Ishikawa (cell line): ENCODE measurements around the gene HS3ST6.

ENCODE experiments used
- CEBPB ChIP-seq: IDR thresholded peaks from 2 replicates; pipeline ENCODE4 v1.6.1; 2012
- CREB1 ChIP-seq: IDR thresholded peaks from 2 replicates; pipeline ENCODE4 v1.6.1; 2012; ENCODE audit warnings: low read depth
- EGR1 ChIP-seq: IDR thresholded peaks from 2 replicates; pipeline ENCODE4 v1.6.1; 2012
- EP300 ChIP-seq: IDR thresholded peaks from 2 replicates; pipeline ENCODE4 v1.6.1; 2012; ENCODE audit warnings: borderline replicate concordance
- FOXM1 ChIP-seq: IDR thresholded peaks from 2 replicates; pipeline ENCODE4 v1.6.1; 2012; ENCODE audit warnings: low read depth, borderline replicate concordance
- NFIC ChIP-seq: IDR thresholded peaks from 2 replicates; pipeline ENCODE4 v1.6.1; 2012
- RAD21 ChIP-seq: IDR thresholded peaks from 2 replicates; pipeline ENCODE4 v1.6.1; 2012; ENCODE audit warnings: low read depth
- TAF1 ChIP-seq: IDR thresholded peaks from 2 replicates; pipeline ENCODE4 v1.6.1; 2012; ENCODE audit warnings: low read depth, mild to moderate bottlenecking
- TCF12 ChIP-seq: IDR thresholded peaks from 2 replicates; pipeline ENCODE4 v1.6.1; 2012; ENCODE audit warnings: low read depth
- TEAD4 ChIP-seq: IDR thresholded peaks from 2 replicates; pipeline ENCODE4 v1.6.1; 2012
- YY1 ChIP-seq: IDR thresholded peaks from 2 replicates; pipeline ENCODE4 v1.6.1; 2012; ENCODE audit warnings: low read depth
- ZBTB7A ChIP-seq: IDR thresholded peaks from 2 replicates; pipeline ENCODE4 v1.6.1; 2012; ENCODE audit warnings: low read depth
- TF ChIP-seq, protein P1 (sequence below): IDR thresholded peaks from 2 replicates; pipeline ENCODE4 v1.6.1; 2012
- TF ChIP-seq, protein P2 (sequence below): IDR thresholded peaks from 2 replicates; pipeline ENCODE4 v1.6.1; 2012
- TF ChIP-seq, protein P3 (sequence below): IDR thresholded peaks from 2 replicates; pipeline ENCODE4 v1.6.1; 2012; ENCODE audit warnings: low read depth, mild to moderate bottlenecking

The HS3ST6 gene

DNA sequence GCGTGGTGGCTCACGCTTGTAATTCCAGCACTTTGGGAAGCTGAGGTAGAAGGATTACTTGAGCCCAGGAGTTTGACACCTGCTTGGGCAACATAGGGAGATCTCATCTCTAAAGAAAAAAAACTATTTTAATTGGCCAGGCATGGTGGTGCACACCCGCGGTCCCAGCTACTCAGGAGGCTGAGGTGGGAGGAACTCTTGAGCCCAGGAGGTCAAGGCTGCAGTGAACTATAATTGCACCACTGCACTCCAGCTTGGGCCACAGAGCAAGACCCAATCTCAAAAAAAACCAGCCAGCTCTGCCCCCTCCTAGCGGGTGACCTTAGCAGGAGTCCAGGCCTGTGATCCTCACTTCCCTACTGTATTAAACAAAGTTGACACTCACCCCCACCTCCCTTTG, 5.9 kb upstream of the HS3ST6 start:
- TF ChIP-seq EP300 (no peak), CEBPB (no peak), CREB1 (no peak), YY1 (no peak), TEAD4 (no peak), FOXM1 (no peak), ZBTB7A (no peak)
- TF ChIP-seq, protein P1, sequence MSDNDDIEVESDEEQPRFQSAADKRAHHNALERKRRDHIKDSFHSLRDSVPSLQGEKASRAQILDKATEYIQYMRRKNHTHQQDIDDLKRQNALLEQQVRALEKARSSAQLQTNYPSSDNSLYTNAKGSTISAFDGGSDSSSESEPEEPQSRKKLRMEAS = no peak

DNA sequence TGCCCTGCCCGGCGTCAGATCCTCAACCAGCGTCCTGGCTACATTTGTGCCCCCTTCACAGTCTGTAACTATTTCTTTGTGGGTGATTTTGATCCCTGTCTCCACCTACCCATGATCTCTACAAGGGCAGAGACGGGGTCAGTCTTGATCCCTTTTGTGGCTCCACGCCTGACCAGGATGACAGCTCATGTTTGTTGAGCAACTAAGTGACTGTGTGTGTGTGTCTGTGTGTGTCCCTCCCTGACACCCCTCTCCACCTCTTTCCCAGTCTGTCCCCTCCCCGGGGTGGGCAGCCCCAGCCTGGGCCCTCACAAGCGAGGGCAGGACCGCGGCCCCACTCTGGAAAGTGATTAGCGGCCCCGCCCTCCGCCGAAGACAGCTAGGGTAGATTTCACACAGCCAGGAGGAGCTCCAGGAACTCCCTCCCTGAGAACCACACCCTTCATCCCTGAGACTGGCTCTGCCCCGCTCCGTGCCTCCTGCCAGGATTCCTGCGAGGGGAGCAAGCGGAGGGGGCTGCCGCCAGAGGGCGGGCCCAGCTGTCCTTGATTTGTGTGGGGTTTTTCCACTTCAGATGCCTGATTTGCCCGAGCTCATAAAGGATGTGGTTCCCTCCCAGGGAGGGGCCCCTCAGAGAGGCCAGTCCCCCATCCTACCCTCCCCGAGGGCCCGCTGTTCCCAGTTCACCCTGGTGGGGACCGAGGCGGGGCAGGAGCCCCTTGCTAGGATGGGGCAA, 5.3 kb upstream of the HS3ST6 start:
- TF ChIP-seq CREB1 = no peak
- no peak for TF ChIP-seq TEAD4
- no peak for TF ChIP-seq TAF1
- TF ChIP-seq, protein P2, sequence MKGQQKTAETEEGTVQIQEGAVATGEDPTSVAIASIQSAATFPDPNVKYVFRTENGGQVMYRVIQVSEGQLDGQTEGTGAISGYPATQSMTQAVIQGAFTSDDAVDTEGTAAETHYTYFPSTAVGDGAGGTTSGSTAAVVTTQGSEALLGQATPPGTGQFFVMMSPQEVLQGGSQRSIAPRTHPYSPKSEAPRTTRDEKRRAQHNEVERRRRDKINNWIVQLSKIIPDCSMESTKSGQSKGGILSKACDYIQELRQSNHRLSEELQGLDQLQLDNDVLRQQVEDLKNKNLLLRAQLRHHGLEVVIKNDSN = no peak

DNA sequence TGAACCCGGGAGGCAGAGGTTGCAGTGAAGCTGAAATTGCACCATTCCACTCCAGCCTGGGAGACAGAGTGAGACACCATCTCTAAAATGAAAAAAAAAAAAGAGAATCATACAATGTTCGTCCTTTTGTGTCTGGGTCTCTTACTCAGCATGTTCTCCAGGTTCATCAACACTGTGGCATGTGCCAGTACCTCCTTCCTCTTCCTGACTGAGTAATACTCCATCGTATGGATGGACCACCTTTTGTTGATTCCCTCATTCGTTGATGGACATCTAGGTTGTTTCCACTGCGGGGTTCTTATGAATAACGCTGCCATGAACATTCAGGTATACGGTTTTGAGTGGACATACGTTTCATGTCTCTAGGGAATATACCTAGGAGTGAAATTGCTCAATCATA, 4.1 kb upstream of the HS3ST6 start:
- TF ChIP-seq YY1 (no peak), EGR1 (no peak), TCF12 (no peak), EP300 (no peak), NFIC (no peak), ZBTB7A (no peak), TEAD4 (no peak)
- TF ChIP-seq, protein P3, sequence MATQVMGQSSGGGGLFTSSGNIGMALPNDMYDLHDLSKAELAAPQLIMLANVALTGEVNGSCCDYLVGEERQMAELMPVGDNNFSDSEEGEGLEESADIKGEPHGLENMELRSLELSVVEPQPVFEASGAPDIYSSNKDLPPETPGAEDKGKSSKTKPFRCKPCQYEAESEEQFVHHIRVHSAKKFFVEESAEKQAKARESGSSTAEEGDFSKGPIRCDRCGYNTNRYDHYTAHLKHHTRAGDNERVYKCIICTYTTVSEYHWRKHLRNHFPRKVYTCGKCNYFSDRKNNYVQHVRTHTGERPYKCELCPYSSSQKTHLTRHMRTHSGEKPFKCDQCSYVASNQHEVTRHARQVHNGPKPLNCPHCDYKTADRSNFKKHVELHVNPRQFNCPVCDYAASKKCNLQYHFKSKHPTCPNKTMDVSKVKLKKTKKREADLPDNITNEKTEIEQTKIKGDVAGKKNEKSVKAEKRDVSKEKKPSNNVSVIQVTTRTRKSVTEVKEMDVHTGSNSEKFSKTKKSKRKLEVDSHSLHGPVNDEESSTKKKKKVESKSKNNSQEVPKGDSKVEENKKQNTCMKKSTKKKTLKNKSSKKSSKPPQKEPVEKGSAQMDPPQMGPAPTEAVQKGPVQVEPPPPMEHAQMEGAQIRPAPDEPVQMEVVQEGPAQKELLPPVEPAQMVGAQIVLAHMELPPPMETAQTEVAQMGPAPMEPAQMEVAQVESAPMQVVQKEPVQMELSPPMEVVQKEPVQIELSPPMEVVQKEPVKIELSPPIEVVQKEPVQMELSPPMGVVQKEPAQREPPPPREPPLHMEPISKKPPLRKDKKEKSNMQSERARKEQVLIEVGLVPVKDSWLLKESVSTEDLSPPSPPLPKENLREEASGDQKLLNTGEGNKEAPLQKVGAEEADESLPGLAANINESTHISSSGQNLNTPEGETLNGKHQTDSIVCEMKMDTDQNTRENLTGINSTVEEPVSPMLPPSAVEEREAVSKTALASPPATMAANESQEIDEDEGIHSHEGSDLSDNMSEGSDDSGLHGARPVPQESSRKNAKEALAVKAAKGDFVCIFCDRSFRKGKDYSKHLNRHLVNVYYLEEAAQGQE = no peak

DNA sequence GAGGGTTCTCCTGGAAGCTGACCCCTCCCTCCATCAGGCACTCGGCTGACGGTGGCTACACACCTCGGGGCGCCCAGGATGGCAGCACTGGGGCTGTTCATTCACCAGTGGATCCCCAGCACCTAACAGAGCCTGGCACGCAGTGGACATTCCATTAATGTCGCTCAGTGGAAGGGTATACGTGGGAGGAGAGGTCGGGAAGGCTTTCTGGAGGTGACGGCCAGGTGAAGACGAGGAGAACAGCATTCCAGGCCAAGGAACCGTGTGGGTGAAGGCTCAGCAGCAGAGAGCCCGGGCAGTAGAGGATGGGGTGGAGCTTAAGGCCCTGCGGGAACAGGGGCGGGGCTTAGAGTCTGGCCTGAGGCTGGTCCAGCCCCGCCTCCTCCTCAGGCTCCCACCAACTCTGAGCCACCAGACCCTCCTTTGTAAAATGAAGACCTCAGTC, 2.5 kb upstream of the HS3ST6 start:
- TF ChIP-seq TCF12 (no peak), TEAD4 (no peak), FOXM1 (no peak)

DNA sequence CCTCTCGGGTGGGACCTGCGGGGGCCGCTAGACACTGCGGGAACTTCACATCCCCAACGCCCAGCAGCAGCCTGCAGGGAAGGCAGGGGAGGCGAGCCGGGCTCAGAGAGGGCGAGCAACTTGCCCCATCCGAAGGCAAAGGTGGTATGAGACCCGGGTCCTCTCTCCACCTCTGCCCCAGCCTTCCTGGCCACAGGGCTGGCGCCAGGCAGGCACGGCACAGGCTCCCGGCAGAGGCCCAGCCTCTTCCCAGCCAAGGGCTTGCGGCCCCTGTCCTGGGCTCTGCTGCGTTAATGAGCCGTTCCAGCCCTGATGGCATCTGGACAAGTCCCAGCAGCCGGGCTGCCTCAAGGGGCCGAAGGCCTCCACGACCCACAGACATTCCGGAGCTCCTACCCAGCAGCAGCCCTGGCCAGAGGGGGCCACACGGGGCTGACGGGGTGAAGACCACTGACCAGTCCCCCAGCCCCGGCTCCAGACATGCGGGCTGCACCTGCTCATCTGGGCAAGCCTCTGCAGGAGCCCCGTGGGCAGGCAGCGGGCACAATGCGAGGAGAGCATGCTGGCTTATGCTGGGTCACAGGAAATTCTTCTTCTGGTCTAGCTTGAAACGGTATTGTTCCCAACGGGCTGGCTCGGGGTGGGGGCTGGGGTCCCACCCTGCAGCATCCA, 1.2 kb upstream of the HS3ST6 start:
- TF ChIP-seq TEAD4 = no peak

DNA sequence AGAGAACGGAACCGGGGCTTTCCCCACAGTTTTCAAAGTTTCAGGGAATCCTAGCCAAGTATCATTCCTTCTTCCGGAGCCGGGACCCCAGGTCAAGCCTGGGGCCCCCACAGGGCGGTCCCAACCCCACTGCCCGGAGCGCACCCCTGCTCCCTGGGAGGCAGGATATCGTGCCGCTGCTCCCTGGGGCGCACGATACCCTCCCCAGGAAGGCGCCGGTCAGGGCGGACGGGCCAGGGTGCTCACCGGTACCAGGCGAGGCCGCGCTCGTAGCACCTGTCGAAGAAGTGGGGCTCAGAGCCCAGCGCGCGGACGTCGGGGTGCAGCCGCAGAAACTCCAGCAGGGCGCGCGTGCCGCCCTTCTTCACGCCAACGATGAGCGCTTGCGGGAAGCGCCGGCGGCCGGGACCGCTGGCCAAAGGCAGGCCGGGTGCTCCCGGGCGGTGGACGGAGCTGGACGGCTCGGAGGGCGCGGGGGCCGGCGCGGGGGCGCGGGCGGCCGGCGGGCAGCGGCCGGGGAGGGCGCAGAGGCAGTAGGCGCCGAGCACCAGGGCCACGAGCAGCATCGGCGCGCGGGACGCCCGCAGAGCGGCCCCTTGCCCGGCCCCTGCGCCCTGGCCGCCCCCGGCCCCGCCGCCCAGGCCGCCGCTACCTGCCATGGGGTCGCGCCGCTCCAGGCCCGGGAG, 407 bp downstream of the HS3ST6 start:
- no peak for TF ChIP-seq CEBPB
- TF ChIP-seq TCF12 = no peak
- no peak for TF ChIP-seq NFIC
- no peak for TF ChIP-seq RAD21
- TF ChIP-seq, protein P1 = no peak
- no peak for TF ChIP-seq EGR1
- no peak for TF ChIP-seq TAF1
- TF ChIP-seq, protein P3 = no peak
- no peak for TF ChIP-seq EP300
- no peak for TF ChIP-seq FOXM1
- no peak for TF ChIP-seq YY1
- TF ChIP-seq CREB1 = no peak
- TF ChIP-seq, protein P2 = no peak
- no peak for TF ChIP-seq ZBTB7A
- no peak for TF ChIP-seq TEAD4
